Stimulated activated naive CD8-positive, alpha-beta T cell treated with anti-CD3 and anti-CD28 coated beads, Interleukin-15, amount 100 ng/mL, for 72 hours (primary cell): ENCODE results near the gene FOXP1.
A peak's percentile ranks its signal among the peaks of the same experiment; 100 is the strongest.

Experiments
- ATAC-seq: fragments of 150-1000 bp; cut with Tn5 transposase; 2 replicates; pipeline ENCODE4 v1.10.0; 2021; ENCODE audit warnings: mild to moderate bottlenecking, moderate library complexity
- DNase-seq, 2 donors: peaks; one replicate each; pipeline ENCODE4 v3.0.0; 2021 to 2022
- H3K27ac Mint-ChIP-seq, 2 donors: one replicate each; pipeline ENCODE4 v1.8.0; 2022; ENCODE audit warnings: mild to moderate bottlenecking in 2 of 2, mixed read lengths in 2 of 2, moderate library complexity in 2 of 2
- H3K27me3 Mint-ChIP-seq: one replicate; pipeline ENCODE4 v1.8.0; 2022; ENCODE audit warnings: mixed read lengths
- H3K4me1 Mint-ChIP-seq: one replicate; pipeline ENCODE4 v1.8.0; 2022; ENCODE audit warnings: mild to moderate bottlenecking, mixed read lengths
- H3K4me3 Mint-ChIP-seq, 2 donors: one replicate each; pipeline ENCODE4 v1.8.0; 2022; ENCODE audit warnings: mild to moderate bottlenecking in 2 of 2, mixed read lengths in 2 of 2, moderate library complexity in 1 of 2
- H3K9me3 Mint-ChIP-seq, 2 donors: one replicate each; pipeline ENCODE4 v1.8.0; 2022; ENCODE audit warnings: mixed read lengths in 2 of 2

FOXP1 gene

DNA sequence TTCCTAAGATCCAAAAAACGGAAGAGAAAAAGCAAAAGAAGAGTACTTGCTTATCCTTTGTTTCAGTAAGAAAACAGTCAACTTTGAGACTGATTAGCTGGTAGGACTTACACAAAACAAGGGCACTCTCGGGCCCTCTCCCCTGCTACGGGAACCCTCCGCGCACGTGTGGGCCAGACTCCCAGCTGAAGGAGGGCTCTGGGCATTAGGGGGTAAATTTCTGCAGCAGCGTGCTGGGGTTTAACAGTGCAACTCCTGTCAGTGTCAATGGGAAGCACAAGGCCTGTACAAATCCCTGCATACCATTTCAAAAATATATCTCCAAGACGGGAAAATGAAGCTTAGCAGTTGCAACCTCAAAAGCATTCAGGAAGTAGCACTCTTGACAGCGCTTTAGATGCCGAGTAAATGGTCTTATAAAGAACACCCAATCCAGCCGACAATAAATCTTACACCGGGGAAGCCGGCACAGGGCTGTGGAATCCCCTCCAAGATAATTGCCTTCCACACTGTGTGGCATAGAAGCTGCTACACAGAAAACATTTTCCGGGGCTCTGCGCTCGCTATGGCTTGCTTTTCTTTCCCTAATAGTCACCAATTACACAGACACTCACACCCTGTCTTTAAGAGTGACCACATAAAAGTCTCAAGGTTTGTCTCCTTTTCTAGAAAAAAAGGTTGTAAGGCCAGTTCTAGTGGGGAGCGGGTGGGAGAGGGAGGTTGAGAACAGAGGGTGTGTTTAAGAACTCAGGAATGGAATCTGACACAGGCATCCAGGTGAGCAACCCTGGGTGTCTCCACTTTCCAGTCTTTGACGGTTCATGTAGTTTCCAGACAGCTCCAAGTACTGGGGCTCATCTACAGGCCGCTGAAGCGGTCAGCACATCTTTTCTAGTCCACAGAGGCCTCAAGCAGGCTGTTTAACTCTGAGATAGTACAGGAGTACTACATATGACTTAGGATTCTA is 512.7 kb downstream of the FOXP1 start:
- H3K27ac Mint-ChIP-seq: peak overlapping the region; percentile 19 to 74

DNA sequence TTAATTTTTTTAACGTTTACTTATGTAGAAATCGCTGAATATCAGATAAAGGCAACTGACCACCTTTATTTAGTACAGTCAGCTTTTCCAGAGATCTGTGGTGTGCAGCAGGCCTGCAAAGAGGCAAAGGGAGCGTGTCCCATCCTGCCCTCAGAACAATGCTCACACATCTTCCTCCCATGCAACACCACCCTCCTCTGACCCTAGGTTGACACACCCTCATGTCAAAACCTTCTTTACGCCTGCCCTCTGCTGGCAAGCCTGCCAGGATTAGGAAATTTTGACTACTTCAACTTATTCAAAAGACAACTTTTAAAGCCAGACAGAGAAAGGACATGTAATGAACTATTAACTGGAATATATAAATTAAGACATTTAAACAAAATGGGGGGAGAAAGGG is 513.7 kb downstream of the FOXP1 start:
- Mint-ChIP-seq H3K4me1 (peaks cover 88% of the 10 kb centered on the region), H3K4me3 (peak overlapping the region; percentile 64 to 65), H3K27me3 (no peaks in the 10 kb centered on the region), H3K27ac (peak overlapping the region; percentile 87 to 97), H3K9me3 (no peaks in the 10 kb centered on the region)
- DNase-seq: peak; percentile 55 to 71
- ATAC-seq: peak; percentile 59

More for the DNA sequence above, 512.7 kb downstream of the FOXP1 start:
- Mint-ChIP-seq H3K4me1 (peaks cover 98% of the 10 kb centered on the region), H3K4me3 (peak overlapping the region; percentile 25 to 29), H3K27me3 (no peaks in the 10 kb centered on the region), H3K9me3 (no peaks in the 10 kb centered on the region)
- DNase-seq: no peak
- no peak for ATAC-seq

DNA sequence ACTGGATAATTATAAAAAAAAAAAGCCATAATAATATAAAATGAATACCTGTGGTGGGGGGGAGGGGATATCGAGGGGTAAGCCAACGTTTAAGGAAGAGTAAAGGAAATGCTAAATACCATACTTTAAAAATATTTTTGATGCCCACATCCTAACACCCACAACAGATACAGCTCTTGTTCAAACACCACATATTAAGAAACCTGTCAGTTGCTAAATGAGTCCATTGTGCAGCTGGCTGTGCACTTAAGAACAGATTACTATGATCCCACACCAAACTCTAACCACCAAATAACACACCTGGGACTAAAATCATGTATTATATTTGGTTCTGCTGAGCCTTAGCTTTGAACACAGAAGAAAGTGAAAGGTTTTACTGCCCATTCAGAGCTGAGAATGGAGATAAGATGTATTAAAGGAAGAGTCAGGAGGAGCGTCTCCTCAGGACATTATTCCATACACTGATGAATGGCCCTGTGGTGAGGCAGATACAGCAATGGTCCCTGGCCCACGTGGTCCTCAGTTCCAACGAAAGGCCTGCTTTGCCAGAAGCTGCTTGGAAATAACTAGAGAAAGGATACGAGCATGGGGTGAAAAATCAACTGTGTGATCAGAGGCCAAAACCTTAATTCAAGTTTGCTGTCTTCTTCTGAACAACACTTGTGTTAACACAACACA is 515.4 kb downstream of the FOXP1 start:
- ATAC-seq (peak; percentile 52), DNase-seq (no peak)
- no peaks in the 10 kb centered on the region for H3K27me3 Mint-ChIP-seq
- H3K27ac Mint-ChIP-seq: peak overlapping the region; percentile 38 to 83
- no peaks in the 10 kb centered on the region for H3K9me3 Mint-ChIP-seq
- H3K4me3 Mint-ChIP-seq: peak overlapping the region; percentile 44 to 63
- H3K4me1 Mint-ChIP-seq: peaks cover 72% of the 10 kb centered on the region

DNA sequence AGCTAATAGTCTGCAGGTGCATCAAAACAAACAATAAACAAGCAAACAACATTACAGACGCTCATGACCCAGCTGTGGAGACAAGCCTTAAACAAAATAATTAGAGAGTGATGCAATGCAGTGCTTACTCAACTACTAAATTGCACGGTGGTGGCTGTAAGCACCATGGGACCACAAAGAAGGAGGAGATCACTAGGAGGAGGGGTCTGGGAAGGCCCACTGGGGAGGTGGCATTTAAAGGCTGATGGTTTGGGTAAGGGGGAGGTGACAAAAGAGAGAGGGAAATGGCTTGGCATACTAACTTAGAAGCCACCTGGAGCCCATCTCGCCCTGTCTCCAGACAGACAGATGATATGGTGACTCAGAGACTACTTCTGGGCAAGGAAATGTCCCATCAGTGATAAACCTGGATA is 516.7 kb downstream of the FOXP1 start:
- Mint-ChIP-seq H3K27me3 (no peaks in the 10 kb centered on the region), H3K9me3 (no peaks in the 10 kb centered on the region), H3K27ac (peak overlapping the region; percentile 93 to 97), H3K4me1 (peaks cover 65% of the 10 kb centered on the region), H3K4me3 (peak overlapping the region; percentile 77 to 89)
- peak; percentile 61 to 80 for DNase-seq
- ATAC-seq: peak; percentile 57

DNA sequence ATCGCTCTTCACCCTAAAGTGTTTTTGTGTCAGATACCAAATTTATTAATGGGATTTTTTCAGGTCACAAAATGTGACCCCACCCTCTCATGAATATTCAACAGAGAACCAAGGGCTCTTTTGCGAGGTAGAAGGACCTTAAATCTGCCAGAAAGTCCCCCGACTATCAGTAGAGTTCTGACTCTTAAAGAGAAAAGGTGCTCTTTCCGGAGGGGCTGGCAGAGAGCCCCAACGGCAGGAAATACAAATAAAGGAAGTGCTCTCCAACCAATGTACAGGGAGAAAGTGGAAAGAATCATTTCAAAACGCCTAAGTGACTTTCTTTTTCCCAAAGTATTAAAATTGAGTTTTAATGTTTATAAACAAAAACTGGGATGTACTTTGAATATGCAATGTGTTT is 517.2 kb downstream of the FOXP1 start:
- Mint-ChIP-seq H3K9me3 (no peaks in the 10 kb centered on the region), H3K27me3 (no peaks in the 10 kb centered on the region), H3K4me3 (peak overlapping the region; percentile 77 to 89), H3K27ac (peak overlapping the region; percentile 93 to 97), H3K4me1 (peaks cover 65% of the 10 kb centered on the region)
- ATAC-seq (peak; percentile 33), DNase-seq (peak; percentile 60 to 63)

DNA sequence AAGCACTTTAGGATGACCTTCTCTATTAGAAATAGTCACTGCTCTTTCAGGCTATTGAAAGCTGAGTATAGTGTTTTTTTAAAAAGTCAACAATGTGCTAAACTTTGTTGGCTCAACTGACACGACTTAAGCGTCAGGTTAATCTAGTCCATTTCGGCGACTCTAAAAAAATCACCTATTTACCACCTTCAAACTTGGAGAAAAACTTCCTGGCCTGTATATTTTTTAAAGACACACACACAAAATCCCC is 517.8 kb downstream of the FOXP1 start:
- H3K4me3 Mint-ChIP-seq: peak overlapping the region; percentile 77 to 89
- no peaks in the 10 kb centered on the region for H3K27me3 Mint-ChIP-seq
- DNase-seq (no peak), ATAC-seq (no peak)
- H3K9me3 Mint-ChIP-seq: no peaks in the 10 kb centered on the region
- peaks cover 65% of the 10 kb centered on the region for H3K4me1 Mint-ChIP-seq
- H3K27ac Mint-ChIP-seq: peak overlapping the region; percentile 93 to 97

DNA sequence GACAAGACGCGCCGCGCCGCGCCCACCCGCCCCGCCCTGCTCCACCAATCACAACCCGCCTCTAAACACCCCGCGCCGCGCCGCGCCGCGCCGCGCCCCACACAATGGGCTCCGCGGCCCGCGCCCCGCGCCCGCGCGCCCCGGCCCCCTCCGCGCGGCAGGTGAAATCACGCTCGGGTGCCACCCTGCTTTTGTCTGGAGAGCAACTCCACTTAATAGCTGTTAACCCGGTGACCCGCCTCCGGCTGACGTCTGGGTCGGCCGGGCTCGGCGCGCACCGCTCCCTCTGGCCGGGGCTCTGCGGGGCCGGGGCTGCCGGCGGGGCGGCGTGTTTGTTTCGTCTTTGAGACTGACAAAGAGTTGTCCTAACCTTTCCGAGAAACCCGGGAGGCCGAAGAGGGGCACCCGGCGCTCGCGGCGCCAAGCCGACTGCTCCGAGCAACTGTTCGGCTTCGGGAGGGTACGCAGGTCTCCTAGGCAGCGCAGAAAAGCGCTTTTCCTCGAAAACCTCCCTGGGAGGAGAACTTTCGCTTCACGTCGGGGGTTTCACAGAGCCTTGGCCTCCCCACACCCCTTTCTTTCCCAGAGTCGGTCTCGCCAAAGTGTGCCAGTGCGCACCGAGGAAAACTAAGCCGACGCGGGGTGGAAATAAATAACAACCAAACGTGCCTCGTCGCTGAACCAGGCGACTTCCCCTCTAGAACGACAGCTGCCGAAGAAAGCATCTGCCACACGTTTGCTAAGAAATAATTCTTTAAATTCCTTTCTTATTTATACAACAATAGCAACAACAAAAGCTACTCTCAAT is 518.4 kb downstream of the FOXP1 start:
- Mint-ChIP-seq H3K9me3 (no peaks in the 10 kb centered on the region), H3K27ac (peak overlapping the region; percentile 93 to 97), H3K4me3 (peak overlapping the region; percentile 77 to 89), H3K4me1 (peaks cover 65% of the 10 kb centered on the region), H3K27me3 (no peaks in the 10 kb centered on the region)
- peak; percentile 56 to 66 for DNase-seq
- ATAC-seq: peak; percentile 4

DNA sequence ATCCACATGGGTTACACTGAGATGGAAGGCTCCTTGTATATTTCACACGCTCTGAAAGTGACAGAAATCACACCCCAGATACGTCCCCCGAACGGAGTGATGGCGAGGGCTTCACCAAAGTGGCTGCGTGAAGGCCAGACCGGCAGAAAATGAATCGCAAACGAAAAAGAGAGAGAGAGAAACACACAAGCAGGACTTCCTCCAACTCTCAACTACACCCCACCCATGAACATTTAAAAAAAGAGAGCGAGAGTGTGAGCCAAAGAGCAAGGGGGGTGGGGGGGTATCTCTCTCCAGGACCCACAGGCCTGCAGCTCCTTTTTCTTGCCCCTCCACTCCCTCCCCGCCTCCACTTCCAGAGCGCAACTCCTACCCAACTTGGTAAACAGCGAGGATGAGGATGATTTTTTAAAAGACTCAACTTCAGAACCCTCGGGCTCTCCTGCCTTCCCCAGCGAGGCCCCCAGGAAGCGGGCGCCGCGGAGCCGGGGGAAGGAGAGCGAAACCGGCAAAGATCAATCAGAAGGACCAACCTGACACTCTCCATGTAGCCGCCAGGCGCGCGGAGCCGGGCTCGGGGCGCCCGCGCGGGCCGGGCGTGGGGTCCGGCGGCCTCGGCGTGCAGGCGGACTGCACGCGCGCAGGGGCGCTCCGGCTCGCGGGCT is 519.1 kb downstream of the FOXP1 start:
- ATAC-seq (peak; percentile 56), DNase-seq (peak; percentile 77 to 80)
- Mint-ChIP-seq H3K4me1 (peaks cover 65% of the 10 kb centered on the region), H3K9me3 (no peaks in the 10 kb centered on the region), H3K27me3 (no peaks in the 10 kb centered on the region), H3K27ac (no peak overlapping the region), H3K4me3 (no peak overlapping the region)

DNA sequence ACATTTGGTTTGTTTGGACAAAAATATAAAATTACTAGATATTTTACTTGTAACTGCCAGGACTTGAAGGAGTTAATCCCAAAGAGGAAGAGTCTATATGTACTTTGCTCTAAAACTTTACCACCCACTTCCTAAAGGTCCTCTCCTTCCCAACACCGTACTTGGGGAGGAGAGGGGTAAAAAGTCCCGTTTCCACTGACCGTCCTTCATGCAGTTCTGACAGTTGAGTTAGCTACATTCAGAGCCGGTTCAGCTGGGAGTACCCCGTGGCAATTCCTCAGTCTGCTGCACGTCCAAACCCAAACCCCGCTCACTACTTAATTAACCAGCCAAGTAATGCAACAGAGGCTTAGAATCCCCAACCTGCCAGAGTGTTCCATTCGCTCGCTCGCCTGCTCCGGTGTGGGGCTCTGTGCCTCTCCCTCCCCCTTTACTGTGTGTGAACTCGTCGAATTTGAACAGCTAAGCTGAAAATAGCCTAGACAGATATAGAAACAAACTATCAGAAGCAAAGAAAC is 519.7 kb downstream of the FOXP1 start:
- Mint-ChIP-seq H3K9me3 (no peaks in the 10 kb centered on the region), H3K27me3 (no peaks in the 10 kb centered on the region), H3K4me3 (no peak overlapping the region), H3K4me1 (peaks cover 65% of the 10 kb centered on the region), H3K27ac (no peak overlapping the region)
- DNase-seq: peak; percentile 65 to 76
- ATAC-seq: peak; percentile 52

DNA sequence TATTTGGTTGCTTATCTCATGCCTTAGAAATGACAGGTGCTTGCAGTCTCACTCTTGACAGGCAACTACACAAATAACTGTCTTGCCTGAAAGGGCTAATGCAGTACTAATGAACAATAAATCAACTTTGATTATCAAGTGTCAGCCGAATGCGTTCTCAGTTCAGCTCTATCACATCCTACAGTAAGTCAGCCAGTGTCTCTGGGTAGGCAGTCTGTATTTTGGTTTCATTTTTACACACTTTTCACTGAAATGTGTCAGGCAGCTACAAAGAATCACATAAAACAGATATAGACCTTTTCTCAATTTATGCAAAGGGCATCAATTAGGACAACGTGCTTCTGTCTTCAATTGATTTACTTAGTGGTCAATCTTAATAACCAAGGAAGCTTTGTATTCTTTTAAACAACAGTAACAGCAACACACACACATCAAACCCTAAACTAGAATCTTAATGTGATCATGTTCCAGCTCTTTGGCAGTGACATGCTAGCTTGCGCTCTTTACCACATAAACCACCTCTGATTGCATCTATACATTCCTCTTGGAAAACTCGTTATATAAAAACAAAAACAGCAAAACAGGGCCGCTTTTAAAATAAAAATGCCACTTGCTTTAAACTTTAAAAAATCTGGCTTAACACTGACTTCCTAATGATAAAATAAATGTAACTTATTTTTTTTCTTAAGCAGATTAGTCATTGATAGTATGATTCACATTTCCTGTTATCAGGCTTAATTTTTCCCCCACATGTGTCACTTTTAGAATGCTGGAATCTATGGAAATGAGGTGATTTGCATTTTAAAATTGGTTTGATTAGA is 520.4 kb downstream of the FOXP1 start:
- H3K4me3 Mint-ChIP-seq: no peak overlapping the region
- no peak overlapping the region for H3K27ac Mint-ChIP-seq
- peak; percentile 63 for ATAC-seq
- H3K27me3 Mint-ChIP-seq: no peaks in the 10 kb centered on the region
- H3K9me3 Mint-ChIP-seq: no peaks in the 10 kb centered on the region
- peak; percentile 25 to 43 for DNase-seq
- H3K4me1 Mint-ChIP-seq: peaks cover 65% of the 10 kb centered on the region

DNA sequence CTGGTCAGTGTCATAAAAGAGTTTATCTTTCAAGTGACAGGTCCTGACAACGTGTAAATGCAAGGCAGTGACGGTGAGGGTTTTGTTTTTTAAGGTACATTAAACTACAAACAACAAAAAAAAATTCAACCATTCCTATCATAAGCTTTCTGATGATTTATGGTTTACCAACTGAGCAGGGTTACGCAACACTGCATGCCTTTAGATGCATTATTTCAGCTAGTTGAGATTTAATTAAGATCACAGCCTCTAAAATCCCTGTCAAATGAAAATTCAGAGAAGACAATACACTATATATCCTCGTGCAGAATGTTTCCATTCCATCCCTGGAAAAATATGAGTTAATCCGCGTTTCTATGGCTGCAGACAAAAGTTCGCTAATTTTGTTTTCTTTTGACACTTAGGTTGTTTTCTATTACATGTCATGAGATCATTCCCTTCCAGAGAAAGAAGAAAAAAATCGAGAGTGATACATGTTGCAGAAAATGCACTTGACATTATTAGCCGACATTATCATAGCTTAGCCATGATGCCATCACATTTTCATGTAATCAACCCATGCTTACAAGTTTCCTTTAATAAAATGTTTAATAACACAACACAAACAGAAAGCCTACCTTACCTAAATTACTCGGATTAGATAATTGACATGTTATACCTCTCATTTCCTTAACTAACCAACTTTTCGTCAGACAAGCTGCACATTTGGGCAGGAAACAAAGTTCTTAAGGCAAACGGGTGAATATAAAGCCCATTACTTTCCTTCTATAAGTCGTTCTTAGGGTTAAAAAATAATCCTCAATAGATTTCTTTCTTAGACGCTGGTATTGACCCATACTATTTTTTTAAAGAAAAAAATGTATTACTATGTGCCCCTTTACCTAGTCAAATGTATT is 521.2 kb downstream of the FOXP1 start:
- Mint-ChIP-seq H3K4me3 (no peak overlapping the region), H3K9me3 (no peaks in the 10 kb centered on the region), H3K4me1 (peaks cover 65% of the 10 kb centered on the region), H3K27me3 (no peaks in the 10 kb centered on the region), H3K27ac (no peak overlapping the region)
- DNase-seq (no peak), ATAC-seq (no peak)

DNA sequence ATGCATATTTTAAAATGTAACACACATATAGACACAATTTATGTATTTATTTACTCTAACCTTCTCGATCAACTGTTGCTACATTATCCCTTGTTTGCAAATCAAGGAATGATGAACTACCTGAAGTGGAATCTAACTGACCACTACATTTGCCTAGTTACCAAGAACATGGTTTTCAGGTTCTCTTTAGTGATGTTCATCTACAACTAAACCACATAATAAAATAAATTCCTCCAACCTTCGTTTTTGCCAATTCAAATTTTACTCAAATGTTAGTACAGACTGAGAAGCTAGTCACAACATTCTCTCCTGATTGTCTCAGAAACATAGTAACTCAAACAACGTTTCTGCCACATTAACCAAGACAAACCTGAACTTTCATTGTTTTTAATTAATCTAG is 521.9 kb downstream of the FOXP1 start:
- no peaks in the 10 kb centered on the region for H3K9me3 Mint-ChIP-seq
- DNase-seq (no peak), ATAC-seq (no peak)
- no peak overlapping the region for H3K27ac Mint-ChIP-seq
- no peak overlapping the region for H3K4me3 Mint-ChIP-seq
- H3K27me3 Mint-ChIP-seq: no peaks in the 10 kb centered on the region
- peaks cover 65% of the 10 kb centered on the region for H3K4me1 Mint-ChIP-seq

DNA sequence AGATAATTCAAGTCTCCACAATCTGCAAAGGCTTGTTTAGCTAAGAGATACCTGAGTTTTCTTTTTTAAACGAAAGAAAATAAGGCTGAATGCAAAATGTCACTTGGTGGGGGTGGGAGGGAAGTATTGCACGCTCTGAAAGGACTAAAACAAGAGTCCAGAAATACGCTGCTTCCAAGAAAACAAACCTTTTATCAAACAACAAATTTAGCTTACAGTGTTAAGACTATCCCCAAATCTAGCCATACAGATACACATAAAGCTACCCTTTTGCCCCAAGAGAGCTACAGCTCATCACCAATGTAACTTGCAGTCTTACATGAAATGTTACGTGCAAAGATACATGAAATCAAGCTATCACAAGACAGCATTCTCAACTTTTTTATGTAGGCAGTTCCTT is 522.5 kb downstream of the FOXP1 start:
- Mint-ChIP-seq H3K4me3 (no peak overlapping the region), H3K27ac (peak overlapping the region; percentile 59 to 88), H3K27me3 (no peaks in the 10 kb centered on the region), H3K9me3 (no peaks in the 10 kb centered on the region), H3K4me1 (peaks cover 65% of the 10 kb centered on the region)
- no peak for ATAC-seq
- no peak for DNase-seq
